HT1080 (cell line): ENCODE data around the gene IDS. TPM values are rescaled to one million over a fixed set of nuclear protein-coding genes. Genes with fewer than 3 reads are reported as not detected.
"Not testable (repeated sequence)": the region's sequence is repeated elsewhere in the genome, so short reads cannot be mapped to it uniquely, and the experiment has no call there.

Experiments used
- DNase-seq: peaks from one replicate; pipeline ENCODE4 v3.0.0-alpha.2; 2015; ENCODE audit warnings: low read depth
- polyA plus RNA-seq, 2 experiments: library from polyadenylated mRNA; depleted of rRNA; stranded (reverse); fragments of >200 nt; gene quantifications; 2 replicates each; pipeline ENCODE4 v1.2.3, GENCODE V29; 2015
- total RNA-seq: library from RNA; depleted of rRNA; stranded (reverse); fragments of >200 nt; shearing (Covaris generic); gene quantifications from 2 replicates; pipeline ENCODE4 v1.2.3, GENCODE V29; 2014; rRNA removed

Gene IDS, protein sequence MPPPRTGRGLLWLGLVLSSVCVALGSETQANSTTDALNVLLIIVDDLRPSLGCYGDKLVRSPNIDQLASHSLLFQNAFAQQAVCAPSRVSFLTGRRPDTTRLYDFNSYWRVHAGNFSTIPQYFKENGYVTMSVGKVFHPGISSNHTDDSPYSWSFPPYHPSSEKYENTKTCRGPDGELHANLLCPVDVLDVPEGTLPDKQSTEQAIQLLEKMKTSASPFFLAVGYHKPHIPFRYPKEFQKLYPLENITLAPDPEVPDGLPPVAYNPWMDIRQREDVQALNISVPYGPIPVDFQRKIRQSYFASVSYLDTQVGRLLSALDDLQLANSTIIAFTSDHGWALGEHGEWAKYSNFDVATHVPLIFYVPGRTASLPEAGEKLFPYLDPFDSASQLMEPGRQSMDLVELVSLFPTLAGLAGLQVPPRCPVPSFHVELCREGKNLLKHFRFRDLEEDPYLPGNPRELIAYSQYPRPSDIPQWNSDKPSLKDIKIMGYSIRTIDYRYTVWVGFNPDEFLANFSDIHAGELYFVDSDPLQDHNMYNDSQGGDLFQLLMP
- 53.5 and 88.4 TPM in 2 replicates for total RNA-seq
- polyA plus RNA-seq (2015; cell fraction: cytosol; rRNA removed), result 90.5 and 108 TPM in 2 replicates
- polyA plus RNA-seq (2015; cell fraction: nucleus; rRNA removed), result 43.8 and 53.0 TPM in 2 replicates

GRCh38 chrX:149504915-149505651 lies at the start of gene IDS:
Gene IDS (minus strand): TSS chrX:149505306. CDS start chrX:149505137, 169 bp downstream.
- peak; percentile 83 for DNase-seq

GRCh38 chrX:149551939-149552248 lies 46.8 kb upstream of the IDS start:
- not testable (repeated sequence) for DNase-seq

DNA sequence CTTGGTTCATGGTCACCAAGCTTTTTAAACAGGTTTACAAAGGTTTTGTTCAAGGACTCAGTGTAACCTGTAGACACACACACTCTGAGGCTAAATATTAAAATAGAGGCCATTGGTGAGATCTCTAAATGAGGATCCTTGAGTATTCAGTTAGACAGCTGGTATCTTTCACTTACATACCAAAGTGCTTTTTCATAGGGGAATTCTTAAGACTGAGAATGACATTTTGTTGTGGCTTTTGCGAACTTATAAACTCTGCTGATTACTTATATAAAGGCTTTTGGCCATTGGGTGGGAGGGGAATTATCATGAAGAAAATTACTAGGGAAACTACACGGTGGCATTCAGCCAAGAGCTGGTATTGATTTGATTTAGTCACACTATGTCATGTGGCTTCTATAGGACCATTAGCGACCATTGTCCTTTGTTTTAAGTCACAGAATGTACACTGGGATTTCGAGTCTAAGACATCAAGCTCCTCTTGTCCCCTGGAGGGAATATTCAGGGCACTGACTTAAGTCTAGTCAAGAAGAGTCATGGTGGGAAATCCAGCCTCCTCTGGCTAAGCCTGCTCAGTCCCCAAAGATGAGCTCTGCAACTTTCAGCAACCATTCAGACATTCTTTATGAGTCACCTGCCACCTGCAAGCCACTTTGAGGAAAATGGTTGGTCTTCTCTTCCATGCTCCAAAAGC lies 46.3 kb upstream of the IDS start:
- DNase-seq, result not testable (repeated sequence)

DNA sequence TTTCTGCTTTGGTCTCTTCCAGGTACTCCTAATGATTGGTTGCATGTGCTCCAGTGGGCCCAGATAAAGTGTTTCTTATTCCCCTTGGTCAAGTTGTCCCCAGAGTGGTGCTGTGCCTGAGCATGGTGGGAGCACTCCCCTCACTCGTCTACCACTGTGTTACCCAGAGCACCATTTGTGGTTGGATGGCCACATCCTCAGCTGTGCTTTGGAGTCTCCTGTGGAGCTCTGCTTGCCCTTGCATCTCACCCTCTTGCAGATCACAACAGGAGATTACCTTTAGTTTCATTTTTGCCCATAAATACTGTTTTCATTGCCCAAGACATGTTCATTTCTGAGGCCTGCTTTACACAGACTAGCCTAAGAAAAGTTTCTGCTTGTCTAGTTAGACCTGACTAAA lies 45.3 kb upstream of the IDS start:
- not testable (repeated sequence) for DNase-seq

DNA sequence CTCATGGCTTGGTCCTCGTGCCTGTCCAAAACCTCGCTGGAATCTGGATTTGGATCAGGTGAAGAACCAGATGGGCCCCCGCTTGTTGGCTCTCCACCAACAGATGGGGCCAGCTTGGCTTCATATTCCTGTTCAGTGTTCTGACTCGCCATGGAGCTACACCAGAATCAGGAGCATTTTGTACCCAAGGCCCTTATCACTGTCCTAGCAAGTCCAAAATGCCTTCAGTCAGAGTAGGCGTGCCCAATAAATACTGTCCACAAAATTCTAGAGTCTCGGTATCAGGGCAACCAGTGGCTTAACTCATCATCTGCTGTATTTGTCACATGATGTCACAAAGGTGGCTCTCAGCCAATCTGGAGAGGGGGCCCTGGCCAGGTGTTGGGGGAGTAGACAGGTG lies 44.6 kb upstream of the IDS start, which contains the start of gene HSFX3:
Gene HSFX3, minus strand, starts transcription at position 224 of the 400 bp plus-strand sequence. Its CDS starts 72 bp downstream, at position 152.
- not testable (repeated sequence) for DNase-seq

DNA sequence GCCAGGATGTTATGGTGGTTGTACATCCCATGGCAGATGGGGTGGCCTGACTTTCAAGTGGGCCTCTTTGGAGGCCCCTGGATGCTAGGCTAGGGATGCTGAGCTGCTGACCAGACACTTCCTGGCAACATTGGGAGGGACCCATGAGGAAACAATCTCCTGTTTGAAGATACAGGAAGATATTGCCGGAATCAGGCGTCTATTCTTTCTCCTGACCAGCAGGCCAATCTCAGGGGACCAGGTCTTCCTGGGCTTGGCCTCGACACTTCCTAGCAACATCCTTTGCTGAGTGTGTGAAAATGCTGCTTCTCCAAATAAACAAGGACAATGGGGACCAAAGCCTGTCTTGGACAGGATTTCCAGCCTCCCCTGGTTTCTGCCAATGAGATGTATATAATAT lies 42.7 kb upstream of the IDS start:
- not testable (repeated sequence) for DNase-seq

GRCh38 chrX:149546962-149547361 lies 41.9 kb upstream of the IDS start:
- not testable (repeated sequence) for DNase-seq

- DNase-seq, result peak; percentile 43
These were observed 40.7 kb upstream of the IDS start for GRCh38 chrX:149545545-149546543.

DNA sequence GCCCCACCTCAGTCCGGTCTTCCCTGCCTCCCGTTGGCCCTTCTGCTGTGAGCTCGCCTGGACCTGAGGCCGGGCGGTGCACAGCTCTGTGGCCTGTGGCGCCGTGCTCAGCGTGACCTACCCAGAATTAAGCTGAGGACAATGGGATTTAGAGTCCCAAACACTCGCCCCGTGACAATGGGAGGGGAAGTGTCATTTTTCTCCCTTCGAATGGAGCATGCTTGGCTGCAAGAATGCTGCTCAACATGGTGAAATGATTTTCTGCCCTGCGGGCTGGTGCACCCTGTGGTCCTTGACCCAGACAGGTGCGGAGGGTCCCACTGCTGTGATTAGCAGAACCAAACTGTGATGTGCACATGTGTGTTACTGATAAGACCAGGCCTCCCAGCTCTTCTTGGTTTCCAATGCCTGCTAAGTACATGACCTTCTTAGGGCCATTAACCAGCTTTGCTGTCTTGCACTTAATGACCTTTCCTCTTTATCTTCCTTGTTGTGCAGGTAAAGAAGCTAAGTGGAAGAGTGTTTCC lies 36.5 kb upstream of the IDS start:
- no peak for DNase-seq

GRCh38 chrX:149540621-149541520 lies 35.8 kb upstream of the IDS start, which contains the start of gene EOLA1:
Gene EOLA1 (plus strand): TSS chrX:149541012. CDS start chrX:149545631, 4,619 bp downstream.
- DNase-seq, result peak; percentile 95

GRCh38 chrX:149540131-149540620 lies 35.1 kb upstream of the IDS start:
- no peak for DNase-seq

DNA sequence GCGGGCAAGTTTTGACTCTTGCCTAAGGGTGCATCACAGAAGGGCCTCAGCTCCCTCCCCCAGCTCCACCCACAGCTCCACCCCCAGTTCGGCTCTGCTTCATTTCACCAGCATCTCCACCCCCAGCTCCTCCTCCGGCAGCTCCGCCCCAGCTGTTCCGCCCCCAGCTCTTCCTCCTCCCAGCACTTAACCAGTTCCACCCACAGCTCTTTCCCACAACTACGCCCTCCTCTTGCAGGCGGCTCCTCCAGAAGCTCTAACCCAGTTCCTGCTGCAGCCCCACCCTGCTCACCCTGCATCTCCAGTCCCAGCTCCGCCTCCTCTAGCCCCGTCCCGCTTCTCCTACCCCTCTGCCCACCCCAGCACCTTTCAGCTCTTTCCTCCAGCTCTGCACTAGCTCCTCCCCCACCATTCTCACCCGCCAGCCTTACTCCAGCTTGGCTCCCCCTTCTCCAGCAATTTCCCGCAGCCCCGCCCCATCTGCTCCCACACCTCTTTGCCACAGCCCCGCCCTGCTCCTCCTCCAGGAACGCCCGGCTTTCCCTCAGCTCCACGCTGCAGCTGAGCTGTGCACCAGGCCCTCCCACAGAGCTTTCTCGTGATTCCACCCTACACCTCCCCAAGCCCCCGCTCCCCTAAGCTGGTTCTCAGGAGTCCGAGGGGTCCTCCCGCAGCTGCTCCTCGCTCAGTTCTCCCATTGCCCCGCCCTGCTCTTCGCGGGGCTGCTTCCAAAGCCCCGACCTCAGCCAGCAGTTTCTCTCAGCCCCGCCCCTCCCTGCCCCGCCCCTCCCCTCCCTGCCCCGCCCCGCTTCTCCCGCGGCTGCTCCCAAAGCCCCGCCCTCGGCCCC lies 34.4 kb upstream of the IDS start:
- DNase-seq, result peak; percentile 95

- DNase-seq, result not testable (repeated sequence)
These were observed 32.4 kb upstream of the IDS start for GRCh38 chrX:149537474-149537873.

GRCh38 chrX:149534926-149535602 lies 30.0 kb upstream of the IDS start:
- DNase-seq, result not testable (repeated sequence)

DNA sequence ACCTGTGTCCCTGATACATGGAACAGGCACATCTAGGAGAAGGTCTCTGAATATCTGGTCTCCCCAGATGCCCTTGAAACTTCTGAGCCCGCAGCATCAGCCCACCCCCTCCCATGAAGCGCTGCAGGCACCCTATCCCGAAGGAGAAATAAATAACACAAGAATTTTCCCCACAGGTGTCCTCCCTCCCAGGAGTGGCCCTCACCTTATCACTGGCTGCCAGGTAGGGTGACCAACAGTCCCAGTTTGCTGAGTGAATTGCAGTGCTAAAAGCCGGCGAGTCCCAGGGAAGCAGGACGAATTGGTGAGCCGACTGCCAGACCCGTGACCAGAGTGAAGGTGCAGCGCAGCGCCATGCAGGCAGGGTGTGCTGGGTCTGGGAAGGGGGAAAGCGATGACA lies 28.9 kb upstream of the IDS start:
- not testable (repeated sequence) for DNase-seq

DNA sequence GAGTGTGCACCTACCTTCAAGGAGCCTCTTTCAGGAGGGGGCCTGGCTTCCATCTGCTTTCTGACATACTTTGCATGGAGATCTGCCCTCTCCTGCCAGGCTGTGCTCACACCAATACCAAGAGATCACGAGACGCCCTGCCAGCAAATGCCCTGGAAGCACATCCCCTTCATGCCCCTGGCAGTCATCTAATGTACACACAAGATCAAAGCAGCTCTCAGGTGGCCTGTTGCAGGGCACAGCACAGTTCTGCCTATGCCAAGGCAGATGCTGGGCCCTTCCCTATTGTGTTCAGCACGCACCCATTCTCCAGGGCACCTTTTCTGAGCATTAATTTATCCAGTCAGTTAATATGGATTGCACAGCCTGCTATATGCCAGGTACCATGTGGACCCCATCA lies 27.8 kb upstream of the IDS start:
- not testable (repeated sequence) for DNase-seq

DNA sequence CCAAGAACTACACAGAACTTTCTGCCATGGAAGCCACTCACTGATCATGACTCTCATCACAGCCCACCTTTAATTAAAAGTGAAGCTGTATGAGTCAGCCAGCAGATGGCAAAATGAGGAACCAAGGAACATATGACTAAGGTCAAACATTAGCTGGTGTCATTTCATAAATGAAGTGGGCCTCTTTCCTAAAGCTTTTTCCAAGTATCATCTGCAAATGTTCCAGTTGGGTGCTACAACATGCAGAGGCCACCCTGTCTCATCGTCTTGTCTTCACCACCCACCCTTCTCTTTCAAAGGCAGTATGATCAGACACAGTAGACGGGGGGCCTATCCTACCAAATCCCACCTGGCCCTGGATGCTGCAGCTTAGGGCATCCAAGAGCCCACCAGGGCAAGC lies 26.5 kb upstream of the IDS start:
- no peak for DNase-seq
